Posterior vena cava (tissue), 2 donors: ENCODE measurements around the gene PSMA3. TPM values are rescaled to one million over a fixed set of nuclear protein-coding genes. Genes with fewer than 3 reads are reported as not detected.
A peak's percentile ranks its signal among the peaks of the same experiment; 100 is the strongest.

Experiments used
- DNase-seq: peaks from one replicate; pipeline ENCODE4 v3.0.0-alpha.2; 2020; ENCODE audit warnings: low spot score
- intact Hi-C, 2 donors: fragments of 100-400 bp; cut with DNase I; formaldehyde crosslinking; loops; one replicate each; pipeline versions ENCODE4 v1.14.1 to v1.14.2; 2022 to 2023
- long read RNA-seq, 2 donors: library from polyadenylated mRNA; unstranded; transcript quantifications; one replicate each; pipeline ENCODE4 v2.0.0, GENCODE V29; 2020 to 2021
- total RNA-seq, 2 donors: library from RNA; stranded (reverse); fragmentation: NEBNext Ultra II Directional; extraction: Animal tissue kit (Norgen Biotek cat#: 25700); gene quantifications; one replicate each; pipeline ENCODE4 v1.2.1, GENCODE V29; 2021
- donor health status: DM: yes; HTN: yes; CAD: no.
- donor health status: DM: yes; HTN: yes; CAD: no.

PSMA3 gene
- 100 to 1,000 TPM; 147 to 170 TPM for total RNA-seq
- long read RNA-seq, donor 1, transcript PSMA3-201 (11 exons, 970 nt), result major isoform, 21 of 42 reads
- long read RNA-seq, donor 1, partial matches to known transcripts, result 0 of 42 reads
- long read RNA-seq, donor 1, other reads (novel, unspliced or antisense), result 21 of 42 reads
- long read RNA-seq, donor 2, transcript PSMA3-201 (11 exons, 970 nt), result major isoform, 82 of 110 reads
- long read RNA-seq, donor 2, partial matches to known transcripts, result 0 of 110 reads
- long read RNA-seq, donor 2, other reads (novel, unspliced or antisense), result 28 of 110 reads

DNA sequence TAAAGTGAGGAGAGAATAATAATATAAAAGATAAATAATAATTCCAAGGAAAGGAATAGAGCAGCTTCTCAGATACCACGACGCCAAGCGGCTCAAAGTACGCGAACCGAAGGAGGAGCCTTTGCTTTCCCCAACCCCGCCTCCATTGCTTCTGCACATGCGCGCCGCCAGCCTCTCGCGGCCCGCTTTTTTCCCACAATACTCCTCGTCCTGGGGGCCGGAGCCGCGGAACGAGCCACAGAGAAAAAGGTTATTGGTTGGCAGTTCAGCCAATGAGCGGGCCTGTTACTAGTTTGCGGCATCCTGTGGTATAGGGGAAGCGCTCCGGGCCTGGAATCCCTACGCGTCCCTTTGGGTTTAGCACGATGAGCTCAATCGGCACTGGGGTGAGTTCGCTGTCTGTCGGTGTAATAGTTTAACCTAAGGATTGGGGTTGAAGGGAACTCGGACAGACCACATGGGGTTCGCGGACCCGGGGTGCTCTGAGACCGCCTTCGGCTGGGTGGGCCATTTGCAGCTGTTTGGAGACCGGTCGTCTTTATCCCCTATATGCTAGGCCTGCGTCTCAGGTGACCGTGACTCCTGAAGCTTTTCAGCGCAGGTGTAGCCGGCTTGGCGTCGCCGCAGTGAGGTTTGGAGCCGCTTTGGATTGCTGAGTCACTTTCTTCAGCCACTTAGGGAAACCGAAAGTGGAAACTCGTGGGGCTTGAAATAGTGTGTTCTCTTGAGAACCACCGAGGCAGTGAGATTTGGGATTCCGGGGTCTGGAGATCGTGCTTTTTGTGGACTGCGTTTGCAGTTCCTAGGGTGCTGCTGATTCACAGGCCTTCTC is at the start of gene PSMA3:
PSMA3 (plus strand) TSS at position 288 of the 832 bp plus-strand sequence; CDS start at position 366, 78 bp downstream.
- DNase-seq, result peak; percentile 99
- intact Hi-C loops, result loop anchor here in 1 of 2 donors (10.0 kb wide), 1 partner anchor 50 kb away; the partner anchor contains the start of gene ARID4A

- intact Hi-C loops, result no loop called here
- DNase-seq, result no peak
These were observed 48.4 kb upstream of the PSMA3 start for GRCh38 chr14:58196198-58196597.

- intact Hi-C loops, result no loop called here
- no peak for DNase-seq
These were observed 46.6 kb upstream of the PSMA3 start for GRCh38 chr14:58198086-58198485.

DNA sequence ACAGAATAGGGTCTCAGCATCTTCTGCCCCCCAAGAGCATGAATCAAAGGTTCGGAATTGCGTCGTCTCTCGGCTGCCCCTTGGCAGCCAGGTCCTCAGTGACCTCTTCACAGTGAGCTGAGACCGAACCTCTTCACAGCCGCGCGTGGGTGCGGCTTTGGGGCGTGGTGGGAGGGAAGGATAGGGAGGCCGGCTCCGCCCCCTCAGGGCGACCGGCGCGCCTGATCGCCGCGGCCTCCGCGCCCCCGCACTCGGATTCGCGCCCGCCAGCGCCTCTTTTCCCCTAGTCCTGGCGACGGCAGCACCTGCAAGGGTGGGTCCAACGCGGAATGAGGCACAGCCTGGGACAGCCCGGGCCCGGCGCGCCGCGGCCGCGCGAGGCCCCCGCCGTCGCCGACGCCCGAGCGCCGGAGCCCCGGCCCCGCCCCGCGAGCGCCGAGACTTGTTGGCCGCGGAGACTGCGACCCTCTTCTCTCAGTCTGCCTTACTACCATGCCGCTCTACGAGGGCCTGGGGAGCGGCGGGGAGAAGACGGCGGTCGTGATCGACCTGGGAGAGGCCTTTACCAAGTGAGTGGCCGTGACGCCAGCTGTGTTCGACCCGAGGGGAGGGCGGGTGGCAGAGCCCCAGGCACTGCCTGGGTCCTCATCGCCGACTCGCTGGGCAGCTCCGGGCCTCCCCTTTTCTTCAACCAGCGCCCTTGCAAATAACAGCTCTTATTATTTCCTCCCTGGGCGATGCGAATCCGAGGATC is 44.7 kb upstream of the PSMA3 start, which contains the start of gene ACTR10:
ACTR10 (plus strand) TSS at position 424 of the 754 bp plus-strand sequence; CDS start at position 493, 69 bp downstream.
- intact Hi-C loops, result no loop called here
- DNase-seq, result peak; percentile 96

- DNase-seq, result no peak
- intact Hi-C loops, result no loop called here
These were observed 44.2 kb upstream of the PSMA3 start for GRCh38 chr14:58200480-58200841.

DNA sequence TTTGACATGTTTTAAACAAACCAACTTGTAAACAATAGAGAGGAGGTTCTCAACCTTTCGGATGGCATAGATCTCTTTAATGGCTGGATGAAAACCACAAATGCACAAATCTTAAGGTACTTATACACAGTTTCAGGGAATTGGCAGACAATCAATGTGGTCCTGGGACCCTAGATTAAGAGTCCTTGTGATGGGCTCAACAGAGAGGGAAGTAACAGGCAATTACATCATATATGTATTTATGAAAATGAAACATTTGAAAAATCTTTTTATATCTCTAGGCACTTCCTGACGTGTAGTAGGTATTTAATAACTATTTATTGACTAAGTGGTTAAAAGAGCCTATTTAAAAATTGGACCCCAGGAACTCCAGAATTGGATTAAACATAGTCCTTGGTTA is 43.8 kb upstream of the PSMA3 start:
- no peak for DNase-seq
- intact Hi-C loops, result no loop called here

DNA sequence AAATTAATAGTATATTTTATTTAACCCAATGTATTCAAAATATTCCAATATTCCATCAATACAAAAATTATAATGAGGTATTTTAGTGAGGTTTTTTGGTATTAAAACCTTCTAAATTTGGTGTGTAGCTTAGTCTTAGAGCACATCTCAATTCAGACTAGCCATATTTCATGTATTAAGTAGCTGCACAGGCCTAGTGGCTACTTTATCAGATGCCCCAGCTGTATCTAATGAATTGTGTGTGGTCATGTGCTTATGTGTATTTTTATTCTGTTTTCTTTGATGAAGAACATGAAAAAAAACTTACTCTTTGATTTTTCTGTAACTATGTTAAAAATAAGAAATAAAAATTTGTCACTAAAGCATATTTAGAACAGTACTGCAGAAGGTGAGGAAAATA is 31.5 kb upstream of the PSMA3 start:
- intact Hi-C loops, result no loop called here
- DNase-seq, result no peak

DNA sequence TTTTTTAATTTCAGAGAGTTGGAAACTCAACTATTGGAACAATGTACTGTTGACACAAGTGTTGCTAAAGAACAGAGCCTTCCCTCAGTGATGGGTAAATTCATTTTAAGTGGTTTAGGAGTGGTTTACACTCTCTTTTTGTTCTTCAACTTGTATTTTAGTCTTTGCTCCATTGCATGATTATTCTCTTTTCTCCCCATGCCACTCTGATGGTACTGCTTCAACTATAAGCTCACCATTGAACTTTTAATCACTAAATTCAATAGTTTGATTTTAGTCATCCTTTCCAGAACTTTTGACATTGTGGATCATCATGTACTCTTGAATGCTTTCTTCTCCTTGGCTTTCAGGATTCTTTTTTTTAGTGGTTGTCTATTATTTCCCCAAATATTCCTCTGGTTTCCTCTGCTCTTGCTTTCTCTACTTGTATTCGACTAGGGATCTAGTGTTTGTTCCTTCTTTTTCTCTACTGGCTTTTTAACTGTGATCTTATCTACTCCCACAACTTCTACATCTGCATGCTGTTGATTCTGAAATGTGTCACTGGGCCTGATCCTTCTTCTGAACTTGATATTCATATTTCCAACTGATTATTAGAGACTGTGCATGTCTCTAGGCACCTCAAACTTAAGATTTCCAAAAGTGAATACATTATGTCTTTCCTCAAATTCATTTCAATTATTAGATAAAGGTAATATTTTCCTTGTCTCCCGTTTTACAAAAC is 29.3 kb upstream of the PSMA3 start:
- no peak for DNase-seq
- intact Hi-C loops, result no loop called here

GRCh38 chr14:58216544-58216943 is 28.1 kb upstream of the PSMA3 start:
- intact Hi-C loops, result no loop called here
- no peak for DNase-seq

GRCh38 chr14:58227096-58227819 is 17.4 kb upstream of the PSMA3 start:
- DNase-seq, result no peak
- intact Hi-C loops, result no loop called here

GRCh38 chr14:58238252-58239243 is 6.1 kb upstream of the PSMA3 start:
- DNase-seq, result peak; percentile 60
- intact Hi-C loops, result no loop called here

GRCh38 chr14:58239244-58240195 is 5.1 kb upstream of the PSMA3 start:
- intact Hi-C loops, result loop anchor here in 1 of 2 donors (10.0 kb wide), 1 partner anchor 55 kb away; the partner anchor contains the start of gene ARID4A
- DNase-seq, result peak; percentile 91

GRCh38 chr14:58243790-58244555 is 670 bp upstream of the PSMA3 start:
- intact Hi-C loops, result loop anchor here in 1 of 2 donors (10.0 kb wide), 1 partner anchor 51 kb away; the partner anchor contains the start of gene ARID4A
- no peak for DNase-seq

DNA sequence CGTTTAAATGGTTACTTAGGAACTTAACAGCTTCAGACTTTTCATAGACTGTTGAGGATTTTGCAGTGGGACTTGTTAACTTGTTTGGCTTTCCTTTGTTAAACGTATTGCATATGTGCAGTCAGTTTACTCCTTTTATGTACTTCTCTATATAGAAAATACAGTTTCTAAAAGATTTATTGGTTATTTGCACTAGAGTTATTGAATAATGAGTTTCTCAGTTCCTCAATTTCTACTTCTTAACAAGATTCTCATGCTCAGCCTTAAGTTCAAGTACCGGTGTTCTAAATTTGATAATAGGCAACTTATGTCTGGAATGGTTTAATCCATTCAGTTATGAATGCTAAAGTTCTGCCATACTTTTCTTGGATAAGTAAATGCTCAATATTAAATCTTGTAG is 919 bp downstream of the PSMA3 start:
- intact Hi-C loops, result loop anchor here in 1 of 2 donors (10.0 kb wide), 1 partner anchor 49 kb away; the partner anchor contains the start of gene ARID4A
- DNase-seq, result no peak

DNA sequence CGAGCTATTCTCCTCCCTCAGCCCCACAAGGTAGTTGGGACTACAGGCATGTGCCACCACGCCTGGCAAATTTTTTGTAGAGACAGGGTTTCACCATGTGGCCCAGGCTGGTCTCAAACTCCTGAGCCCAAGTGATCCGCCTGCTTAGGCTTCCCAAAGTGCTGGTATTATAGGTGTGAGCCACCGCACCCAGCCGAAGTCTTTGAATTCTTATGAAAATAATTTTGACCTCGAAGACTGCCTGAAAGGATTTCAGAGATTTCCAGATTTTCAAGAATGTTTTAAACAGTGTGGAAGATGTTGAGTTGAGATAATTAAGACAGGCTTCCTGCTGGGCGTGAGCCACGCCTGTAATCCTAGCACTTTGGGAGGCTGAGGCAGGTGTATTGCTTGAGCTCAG is 5.0 kb downstream of the PSMA3 start:
- intact Hi-C loops, result loop anchor here in 1 of 2 donors (10.0 kb wide), 1 partner anchor 45 kb away; the partner anchor contains the start of gene ARID4A
- DNase-seq, result no peak
